Measurements from ENCODE around the gene HFE.

GRCh38 chr6:26141378-26141904 lies 54.2 kb downstream of the HFE start:
- TF ChIP-seq ZNF121 (tag by site-specific recombination; IDR thresholded peaks at IDR 0.05) (no peak), CTCF (tag by site-specific recombination; IDR thresholded peaks at IDR 0.05) (no peak), ZNF311 (tag by site-specific recombination; IDR thresholded peaks at IDR 0.05; ENCODE audit: borderline replicate concordance) (no peak), ZNF629 (tag by site-specific recombination; IDR thresholded peaks at IDR 0.05) (no peak), ZNF266 (tag by site-specific recombination; IDR thresholded peaks at IDR 0.05; ENCODE audit: low read depth) (no peak), MZF1 (tag by site-specific recombination; IDR thresholded peaks at IDR 0.05; ENCODE audit: borderline replicate concordance) (no peak), KLF8 (tag by site-specific recombination; IDR thresholded peaks at IDR 0.05) (no peak), ZNF274 (IDR thresholded peaks at IDR 0.05; ENCODE audit: low read length) (no peak), ZNF274 (tag by site-specific recombination; IDR thresholded peaks at IDR 0.05; ENCODE audit: borderline replicate concordance) (no peak)
